ENCODE measurements around the gene MICAL3.

The MICAL3 gene

DNA sequence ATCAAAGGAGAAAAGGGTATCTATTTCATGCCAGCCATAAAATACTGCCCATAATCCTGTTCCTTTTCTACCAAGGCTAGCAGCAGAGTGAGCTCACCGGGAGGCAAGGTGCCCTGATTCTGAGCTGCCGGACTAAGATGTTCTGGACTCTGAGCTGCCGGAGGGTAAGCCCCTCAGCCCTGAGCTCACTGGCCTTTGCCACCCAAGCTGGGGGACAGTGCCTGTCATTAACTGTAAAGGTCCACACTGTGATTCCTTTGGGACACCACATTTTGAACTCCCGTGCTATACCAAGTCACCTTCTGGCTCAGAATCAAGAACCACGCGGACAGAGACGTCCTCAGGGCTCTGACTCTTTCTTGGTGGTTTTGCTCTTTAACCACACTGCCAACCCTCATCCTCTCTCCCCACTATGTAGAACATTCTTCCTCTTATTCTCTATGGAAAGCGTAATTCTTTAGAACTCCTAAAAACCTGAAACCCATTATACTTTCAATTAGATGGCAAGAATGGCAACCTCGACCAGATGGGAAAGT lies 161.6 kb downstream of the MICAL3 start:
- H3K27ac ChIP-seq (replicated peaks), result no peak overlapping the region
- TF ChIP-seq, protein P1, sequence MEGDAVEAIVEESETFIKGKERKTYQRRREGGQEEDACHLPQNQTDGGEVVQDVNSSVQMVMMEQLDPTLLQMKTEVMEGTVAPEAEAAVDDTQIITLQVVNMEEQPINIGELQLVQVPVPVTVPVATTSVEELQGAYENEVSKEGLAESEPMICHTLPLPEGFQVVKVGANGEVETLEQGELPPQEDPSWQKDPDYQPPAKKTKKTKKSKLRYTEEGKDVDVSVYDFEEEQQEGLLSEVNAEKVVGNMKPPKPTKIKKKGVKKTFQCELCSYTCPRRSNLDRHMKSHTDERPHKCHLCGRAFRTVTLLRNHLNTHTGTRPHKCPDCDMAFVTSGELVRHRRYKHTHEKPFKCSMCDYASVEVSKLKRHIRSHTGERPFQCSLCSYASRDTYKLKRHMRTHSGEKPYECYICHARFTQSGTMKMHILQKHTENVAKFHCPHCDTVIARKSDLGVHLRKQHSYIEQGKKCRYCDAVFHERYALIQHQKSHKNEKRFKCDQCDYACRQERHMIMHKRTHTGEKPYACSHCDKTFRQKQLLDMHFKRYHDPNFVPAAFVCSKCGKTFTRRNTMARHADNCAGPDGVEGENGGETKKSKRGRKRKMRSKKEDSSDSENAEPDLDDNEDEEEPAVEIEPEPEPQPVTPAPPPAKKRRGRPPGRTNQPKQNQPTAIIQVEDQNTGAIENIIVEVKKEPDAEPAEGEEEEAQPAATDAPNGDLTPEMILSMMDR (IDR thresholded peaks at IDR 0.05; ENCODE audit: insufficient read depth, low read length), result no peak
- TF ChIP-seq GABPA (IDR thresholded peaks at IDR 0.05; ENCODE audit: low read depth) (no peak), SPI1 (IDR thresholded peaks at IDR 0.05; ENCODE audit: borderline replicate concordance, low read depth) (no peak), POLR2AphosphoS5 (IDR thresholded peaks at IDR 0.05; ENCODE audit: low read depth) (no peak)
- TF ChIP-seq, protein P2, sequence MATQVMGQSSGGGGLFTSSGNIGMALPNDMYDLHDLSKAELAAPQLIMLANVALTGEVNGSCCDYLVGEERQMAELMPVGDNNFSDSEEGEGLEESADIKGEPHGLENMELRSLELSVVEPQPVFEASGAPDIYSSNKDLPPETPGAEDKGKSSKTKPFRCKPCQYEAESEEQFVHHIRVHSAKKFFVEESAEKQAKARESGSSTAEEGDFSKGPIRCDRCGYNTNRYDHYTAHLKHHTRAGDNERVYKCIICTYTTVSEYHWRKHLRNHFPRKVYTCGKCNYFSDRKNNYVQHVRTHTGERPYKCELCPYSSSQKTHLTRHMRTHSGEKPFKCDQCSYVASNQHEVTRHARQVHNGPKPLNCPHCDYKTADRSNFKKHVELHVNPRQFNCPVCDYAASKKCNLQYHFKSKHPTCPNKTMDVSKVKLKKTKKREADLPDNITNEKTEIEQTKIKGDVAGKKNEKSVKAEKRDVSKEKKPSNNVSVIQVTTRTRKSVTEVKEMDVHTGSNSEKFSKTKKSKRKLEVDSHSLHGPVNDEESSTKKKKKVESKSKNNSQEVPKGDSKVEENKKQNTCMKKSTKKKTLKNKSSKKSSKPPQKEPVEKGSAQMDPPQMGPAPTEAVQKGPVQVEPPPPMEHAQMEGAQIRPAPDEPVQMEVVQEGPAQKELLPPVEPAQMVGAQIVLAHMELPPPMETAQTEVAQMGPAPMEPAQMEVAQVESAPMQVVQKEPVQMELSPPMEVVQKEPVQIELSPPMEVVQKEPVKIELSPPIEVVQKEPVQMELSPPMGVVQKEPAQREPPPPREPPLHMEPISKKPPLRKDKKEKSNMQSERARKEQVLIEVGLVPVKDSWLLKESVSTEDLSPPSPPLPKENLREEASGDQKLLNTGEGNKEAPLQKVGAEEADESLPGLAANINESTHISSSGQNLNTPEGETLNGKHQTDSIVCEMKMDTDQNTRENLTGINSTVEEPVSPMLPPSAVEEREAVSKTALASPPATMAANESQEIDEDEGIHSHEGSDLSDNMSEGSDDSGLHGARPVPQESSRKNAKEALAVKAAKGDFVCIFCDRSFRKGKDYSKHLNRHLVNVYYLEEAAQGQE (IDR thresholded peaks at IDR 0.05; ENCODE audit: insufficient replicate concordance, low read depth), result no peak
- peak in 1 of 2 experiments; percentile 51 for DNase-seq (ENCODE audit: low read depth in 1 of 2, low spot score in 1 of 2)
- H3K27me3 ChIP-seq (ENCODE audit: insufficient read depth, poor library complexity, severe bottlenecking), result no peaks in the 10 kb centered on the region
- H3K4me3 ChIP-seq (replicated peaks; ENCODE audit: insufficient read depth, low read length), result no peak overlapping the region

DNA sequence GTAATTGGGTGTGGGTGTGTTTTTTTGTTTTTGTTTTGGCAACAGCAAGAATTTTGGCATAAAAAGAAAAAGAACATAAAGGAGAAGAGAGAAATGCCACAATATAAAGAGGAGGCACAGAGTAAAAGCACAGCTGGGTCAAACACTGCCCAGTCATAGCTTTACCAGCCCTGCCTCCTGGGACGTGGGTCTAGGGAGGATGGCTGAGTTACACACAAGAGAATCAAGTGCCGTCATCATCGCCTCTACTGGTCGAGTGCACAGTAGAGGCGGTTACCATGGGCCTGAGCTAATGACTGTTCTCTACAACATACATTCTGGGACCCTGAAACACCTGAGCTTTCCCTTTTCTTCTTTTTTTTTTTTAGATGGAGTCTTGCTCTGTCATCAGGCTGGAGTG lies 162.5 kb downstream of the MICAL3 start:
- DNase-seq (ENCODE audit: low read depth in 1 of 2, low spot score in 1 of 2), result no peak
- TF ChIP-seq SPI1 (IDR thresholded peaks at IDR 0.05; ENCODE audit: borderline replicate concordance, low read depth) (no peak), POLR2AphosphoS5 (IDR thresholded peaks at IDR 0.05; ENCODE audit: low read depth) (no peak)
- TF ChIP-seq, protein P1 (IDR thresholded peaks at IDR 0.05; ENCODE audit: insufficient read depth, low read length), result no peak
- no peak overlapping the region for H3K27ac ChIP-seq (replicated peaks)
- H3K4me3 ChIP-seq (replicated peaks; ENCODE audit: insufficient read depth, low read length), result no peak overlapping the region
- no peaks in the 10 kb centered on the region for H3K27me3 ChIP-seq (ENCODE audit: insufficient read depth, poor library complexity, severe bottlenecking)

DNA sequence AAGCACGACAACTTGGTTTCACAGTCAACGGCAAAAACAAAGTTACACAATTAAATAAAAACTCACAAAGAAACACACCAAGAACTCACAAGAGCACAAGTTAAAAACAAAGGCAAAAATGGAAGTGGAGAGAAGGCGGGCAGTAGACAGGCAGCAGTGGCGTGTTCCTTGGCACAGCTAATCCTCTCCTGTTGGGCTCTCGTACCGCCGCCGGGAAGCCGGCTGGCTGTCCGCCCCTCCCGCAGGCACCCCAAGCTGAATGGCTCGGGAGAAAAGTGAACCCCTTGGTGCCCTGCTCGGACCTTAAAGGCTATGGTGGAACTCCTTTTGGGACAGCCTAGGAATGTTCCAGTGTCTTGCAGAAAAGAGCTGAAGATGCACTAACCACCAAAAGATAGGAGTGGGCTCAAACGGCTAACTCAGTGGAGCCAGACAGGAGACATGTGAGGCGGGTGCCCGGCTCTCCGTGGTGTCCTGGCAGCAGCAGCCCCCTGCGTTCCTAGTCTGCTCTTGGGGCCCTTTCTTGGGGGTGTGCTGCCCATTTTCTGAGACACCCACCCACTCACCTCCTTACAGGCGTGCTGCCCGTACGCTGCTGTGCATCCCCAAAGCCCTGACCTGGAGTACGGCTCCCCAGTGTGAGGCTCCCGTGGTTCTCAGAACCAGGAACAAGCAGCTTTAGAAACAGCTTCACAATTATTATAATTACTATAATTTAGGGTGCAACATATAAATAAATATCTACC lies 164.0 kb downstream of the MICAL3 start:
- no peak for DNase-seq (ENCODE audit: low read depth in 1 of 2, low spot score in 1 of 2)
- Histone ChIP-seq H3K27me3 (ENCODE audit: insufficient read depth, poor library complexity, severe bottlenecking) (no peaks in the 10 kb centered on the region), H3K27ac (replicated peaks) (no peak overlapping the region), H3K4me3 (replicated peaks; ENCODE audit: insufficient read depth, low read length) (no peak overlapping the region)
- TF ChIP-seq, protein P2 (IDR thresholded peaks at IDR 0.05; ENCODE audit: insufficient replicate concordance, low read depth), result no peak
- no peak for TF ChIP-seq GABPA (IDR thresholded peaks at IDR 0.05; ENCODE audit: low read depth)
- TF ChIP-seq POLR2AphosphoS5 (IDR thresholded peaks at IDR 0.05; ENCODE audit: low read depth), result no peak
- TF ChIP-seq SPI1 (IDR thresholded peaks at IDR 0.05; ENCODE audit: borderline replicate concordance, low read depth), result no peak
- TF ChIP-seq, protein P1 (IDR thresholded peaks at IDR 0.05; ENCODE audit: insufficient read depth, low read length), result no peak
